IPS-18a (cell line): Measurements from ENCODE around the gene PITRM1.
"Not testable (repeated sequence)": the region's sequence is repeated elsewhere in the genome, so short reads cannot be mapped to it uniquely, and the experiment has no call there.

Source experiments
- H3K27ac ChIP-seq: one replicate; pipeline ENCODE4 v1.5.1; 2013; ENCODE audit warnings: low read length
- H3K27me3 ChIP-seq: one replicate; pipeline ENCODE4 v1.6.1; 2013; ENCODE audit warnings: mild to moderate bottlenecking, low read length; ENCODE audit not compliant: control insufficient read depth, insufficient read depth
- H3K36me3 ChIP-seq: one replicate; pipeline ENCODE4 v1.6.1; 2013; ENCODE audit warnings: low read depth, low read length; ENCODE audit not compliant: control insufficient read depth
- H3K4me1 ChIP-seq: one replicate; pipeline ENCODE4 v1.6.1; 2013; ENCODE audit warnings: low read depth, low read length; ENCODE audit not compliant: control insufficient read depth
- H3K4me3 ChIP-seq: one replicate; pipeline ENCODE4 v1.5.1; 2013; ENCODE audit warnings: low read length
- H3K9ac ChIP-seq: one replicate; pipeline ENCODE4 v1.6.1; 2013; ENCODE audit warnings: mild to moderate bottlenecking, low read length, moderate library complexity
- H3K9me3 ChIP-seq: one replicate; pipeline ENCODE4 v1.6.1; 2013; ENCODE audit warnings: low read depth, low read length; ENCODE audit not compliant: control insufficient read depth

The PITRM1 gene

DNA sequence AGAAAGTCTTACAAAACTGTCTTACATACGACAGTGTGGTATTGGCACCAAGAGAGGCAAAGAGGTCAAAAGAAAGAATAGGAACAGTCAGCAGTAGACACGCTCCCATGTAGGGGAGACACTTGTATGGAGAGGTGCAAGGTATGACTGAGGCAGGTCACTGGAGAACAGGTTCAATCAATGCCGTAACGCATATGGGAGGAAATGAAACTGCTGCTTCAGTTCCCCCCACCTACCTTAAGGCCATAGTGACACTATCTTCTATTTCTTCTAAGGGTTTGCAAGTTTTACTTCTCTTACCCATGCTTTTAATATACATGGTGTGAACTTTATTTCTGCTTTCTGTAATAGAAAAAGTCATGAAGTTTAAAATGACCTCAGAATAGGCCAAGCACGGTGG is 5.5 kb upstream of the PITRM1 start:
- Histone ChIP-seq H3K27ac (no peak overlapping the region), H3K9ac (no peak overlapping the region), H3K27me3 (no peaks in the 10 kb centered on the region), H3K4me1 (peaks cover 7% of the 10 kb centered on the region), H3K4me3 (no peak overlapping the region), H3K36me3 (no peaks in the 10 kb centered on the region), H3K9me3 (no peaks in the 10 kb centered on the region)

DNA sequence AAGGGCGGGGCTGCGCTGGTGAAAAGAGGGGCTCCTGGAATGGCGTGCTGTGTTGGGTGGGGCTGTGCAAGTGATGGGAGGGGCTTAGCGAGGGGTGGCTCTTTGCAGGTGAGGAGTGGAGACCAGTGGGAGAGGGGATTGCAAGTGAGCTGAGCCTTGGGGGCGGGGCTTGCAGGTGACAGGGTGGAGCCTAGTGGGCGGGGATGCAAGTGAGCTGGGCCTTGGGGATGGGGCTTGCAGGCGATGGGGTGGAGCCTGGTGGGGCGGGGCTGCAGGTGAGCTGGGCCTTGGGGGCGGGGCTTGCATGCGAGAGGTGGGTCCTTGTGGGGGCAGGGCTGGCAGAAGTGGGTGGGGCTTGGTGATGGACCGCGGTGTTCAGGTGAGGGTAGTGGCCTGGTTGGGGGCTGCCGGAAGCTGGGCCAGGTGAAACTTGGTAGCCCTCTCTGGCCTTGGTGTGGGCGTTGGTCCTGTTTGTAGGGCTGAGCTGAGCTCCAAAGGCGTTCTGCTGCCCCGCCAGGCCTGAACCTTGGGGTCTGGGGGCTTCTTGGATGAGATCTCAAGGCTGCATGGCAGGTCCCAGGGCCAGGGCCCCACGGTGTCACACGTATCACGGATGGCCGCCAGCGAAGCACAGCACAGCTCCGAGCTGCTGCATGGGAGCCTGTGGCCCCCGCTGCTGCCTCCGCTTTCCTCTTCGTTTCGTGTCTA is 743 bp upstream of the PITRM1 start:
- H3K9ac ChIP-seq: no peak overlapping the region
- H3K4me3 ChIP-seq: peak overlapping the region; percentile 39
- H3K9me3 ChIP-seq: no peaks in the 10 kb centered on the region
- no peaks in the 10 kb centered on the region for H3K4me1 ChIP-seq
- no peak overlapping the region for H3K27ac ChIP-seq
- no peaks in the 10 kb centered on the region for H3K27me3 ChIP-seq
- no peaks in the 10 kb centered on the region for H3K36me3 ChIP-seq

DNA sequence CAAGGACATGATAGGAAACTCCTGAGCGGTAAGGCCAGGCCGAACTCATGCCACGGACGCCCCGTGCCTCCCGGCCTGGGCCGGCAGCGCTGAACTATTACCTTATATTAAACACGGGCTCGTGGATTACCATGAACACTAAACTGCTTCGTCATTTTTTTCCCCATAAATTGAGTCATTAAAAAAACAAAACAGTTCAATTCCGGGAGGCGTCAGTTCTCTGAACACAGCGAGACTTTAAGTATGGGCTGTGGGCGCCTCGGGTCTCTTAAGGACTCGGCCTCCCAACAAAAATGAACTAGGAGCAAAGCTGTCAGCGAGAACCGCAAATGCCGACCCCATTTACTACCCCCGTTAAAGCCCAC is 519 bp downstream of the PITRM1 start:
- Histone ChIP-seq H3K9ac (peak overlapping the region; percentile 56), H3K36me3 (no peaks in the 10 kb centered on the region), H3K27ac (no peak overlapping the region), H3K4me3 (peak overlapping the region; percentile 79), H3K27me3 (no peaks in the 10 kb centered on the region), H3K9me3 (no peaks in the 10 kb centered on the region), H3K4me1 (no peaks in the 10 kb centered on the region)

DNA sequence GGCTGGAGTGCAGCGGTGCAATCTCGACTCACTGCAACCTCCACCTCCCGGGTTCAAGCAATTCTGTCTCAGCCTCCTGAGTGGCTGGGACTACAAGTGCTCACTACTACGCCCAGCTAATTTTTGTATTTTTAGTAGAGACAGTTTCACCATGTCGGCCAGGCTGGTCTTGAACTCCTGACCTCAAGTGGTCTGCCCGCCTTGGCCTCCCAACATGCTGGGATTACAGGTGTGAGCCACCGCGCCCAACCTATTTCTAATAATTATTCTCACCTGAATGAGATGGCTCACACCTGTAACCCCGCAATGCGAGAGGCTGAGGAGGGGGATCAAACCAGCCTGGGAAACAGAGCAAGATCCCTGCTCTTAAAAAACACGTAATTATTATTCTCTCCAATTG is 1.1 kb downstream of the PITRM1 start:
- peak overlapping the region; percentile 79 for H3K4me3 ChIP-seq
- H3K9me3 ChIP-seq, H3K36me3 ChIP-seq, H3K4me1 ChIP-seq, H3K9ac ChIP-seq, H3K27ac ChIP-seq, H3K27me3 ChIP-seq: not testable (repeated sequence)

DNA sequence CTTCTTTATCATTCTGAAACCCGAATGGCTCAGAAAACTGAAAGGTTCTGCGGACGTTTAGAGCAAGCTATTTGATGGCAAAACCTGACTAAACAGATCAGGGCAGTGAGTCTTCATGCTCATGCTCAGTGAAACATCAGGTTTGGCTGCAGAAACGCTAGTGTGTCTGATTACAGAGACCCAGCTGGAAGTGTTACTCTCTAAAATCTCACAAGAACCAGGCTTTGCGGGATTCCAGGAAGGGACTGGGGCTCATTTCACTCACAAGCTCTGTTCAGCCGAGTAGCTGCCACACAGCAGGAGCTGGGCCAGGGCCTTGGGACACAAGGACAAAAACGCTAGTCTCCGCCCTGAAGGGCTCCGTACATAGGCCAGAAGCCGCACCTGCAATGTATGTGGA is 2.9 kb downstream of the PITRM1 start:
- Histone ChIP-seq H3K27me3 (no peaks in the 10 kb centered on the region), H3K27ac (no peak overlapping the region), H3K4me1 (no peaks in the 10 kb centered on the region), H3K9me3 (no peaks in the 10 kb centered on the region), H3K4me3 (no peak overlapping the region), H3K9ac (no peak overlapping the region), H3K36me3 (peaks cover 17% of the 10 kb centered on the region)

DNA sequence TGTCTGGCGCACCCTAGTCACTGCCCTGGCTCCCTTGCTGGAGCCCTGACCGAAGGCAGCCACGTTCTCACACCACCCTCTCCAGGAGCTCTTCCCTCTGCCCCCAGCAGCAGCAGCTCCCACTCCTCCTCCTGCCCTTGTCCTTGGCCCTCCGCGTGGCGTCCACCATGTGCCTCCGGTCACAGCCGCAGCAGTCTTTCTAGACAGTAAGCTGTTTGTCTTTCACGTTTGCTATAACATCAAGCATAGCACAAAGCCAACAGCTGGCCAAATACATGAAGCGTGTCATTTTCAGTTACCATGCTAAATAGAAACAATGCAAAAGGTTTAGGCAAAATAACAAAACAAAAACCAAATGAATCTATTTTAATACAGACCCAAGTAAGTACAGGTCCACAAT is 3.3 kb downstream of the PITRM1 start:
- peaks cover 17% of the 10 kb centered on the region for H3K36me3 ChIP-seq

DNA sequence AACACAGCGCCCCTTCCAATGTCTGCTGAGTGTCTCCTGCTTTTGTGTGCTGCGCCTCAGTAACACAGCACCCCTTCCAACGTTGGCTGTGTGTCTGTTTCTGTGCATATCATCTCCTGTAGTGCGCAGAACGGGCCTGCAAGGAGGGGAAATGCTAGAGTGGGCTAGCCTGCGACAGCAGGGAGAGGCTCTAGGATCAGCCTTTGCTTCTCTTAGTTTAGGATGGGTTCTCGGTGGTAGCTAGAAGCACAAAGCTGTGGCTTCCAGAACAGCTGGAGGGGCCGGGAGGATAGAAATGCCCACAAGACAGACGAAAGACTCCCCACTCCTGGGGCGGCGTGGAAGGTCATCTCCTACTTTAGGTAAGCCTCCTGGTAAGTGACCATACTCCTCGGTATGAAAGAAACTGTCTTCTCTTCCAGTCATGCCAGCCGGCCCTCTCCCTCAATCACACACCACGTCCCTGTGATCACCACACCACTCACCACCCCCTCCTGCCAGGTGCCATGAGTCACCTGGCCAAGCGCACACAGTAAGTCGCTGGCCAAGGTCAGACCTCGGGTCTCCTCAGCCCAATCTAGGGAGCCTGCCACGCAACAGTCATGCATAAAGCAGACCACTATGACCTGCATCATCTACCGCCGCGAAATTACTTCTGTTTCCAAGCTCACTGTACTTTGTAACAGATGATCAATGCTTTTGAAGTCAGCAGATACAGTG is 4.8 kb downstream of the PITRM1 start:
- H3K36me3 ChIP-seq: peaks cover 27% of the 10 kb centered on the region
- H3K9me3 ChIP-seq: no peaks in the 10 kb centered on the region
- no peak overlapping the region for H3K27ac ChIP-seq
- H3K27me3 ChIP-seq: no peaks in the 10 kb centered on the region
- no peak overlapping the region for H3K4me3 ChIP-seq
- H3K9ac ChIP-seq: no peak overlapping the region
- no peaks in the 10 kb centered on the region for H3K4me1 ChIP-seq

More for the DNA sequence above, 3.3 kb downstream of the PITRM1 start:
- no peak overlapping the region for H3K27ac ChIP-seq
- H3K4me3 ChIP-seq: no peak overlapping the region
- H3K27me3 ChIP-seq: no peaks in the 10 kb centered on the region
- no peaks in the 10 kb centered on the region for H3K9me3 ChIP-seq
- H3K4me1 ChIP-seq: no peaks in the 10 kb centered on the region
- H3K9ac ChIP-seq: no peak overlapping the region

DNA sequence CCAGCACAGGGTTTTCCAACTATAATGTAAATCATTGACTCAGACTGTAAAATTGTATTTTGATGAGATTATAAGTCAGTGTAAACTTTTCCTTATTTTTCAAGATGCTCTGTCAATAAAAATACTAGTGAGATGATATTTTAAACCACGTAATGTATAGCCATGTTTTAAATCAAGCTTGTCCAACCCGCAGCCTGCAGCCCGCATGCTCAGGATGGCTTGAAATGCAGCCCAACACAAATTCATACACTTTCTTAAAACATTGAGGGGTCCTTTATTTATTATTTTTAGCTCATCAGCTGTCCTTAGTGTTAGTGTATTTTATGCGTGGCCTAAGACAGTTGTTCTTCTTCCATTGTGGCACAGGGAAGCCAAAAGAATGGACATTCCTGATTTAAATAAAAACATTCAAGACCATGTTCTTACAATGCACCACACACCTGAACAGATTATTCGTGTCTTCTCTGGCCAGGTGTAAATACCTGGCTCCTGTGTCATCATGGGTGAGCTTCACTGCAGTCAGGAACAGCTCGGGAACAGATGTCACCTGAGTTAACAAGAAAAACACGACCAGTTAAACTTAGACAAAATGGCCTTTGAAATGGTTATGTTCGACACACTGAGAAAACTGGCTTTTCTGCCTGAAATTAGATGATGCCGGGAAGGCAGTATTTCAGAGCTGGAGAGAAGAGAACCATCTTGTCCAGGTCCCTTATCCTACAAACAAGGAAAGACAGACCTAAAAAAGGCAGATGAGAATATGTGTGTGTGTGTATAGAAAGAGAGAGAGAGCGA is 5.9 kb downstream of the PITRM1 start:
- no peaks in the 10 kb centered on the region for H3K4me1 ChIP-seq
- no peak overlapping the region for H3K27ac ChIP-seq
- no peak overlapping the region for H3K9ac ChIP-seq
- peaks cover 27% of the 10 kb centered on the region for H3K36me3 ChIP-seq
- no peaks in the 10 kb centered on the region for H3K9me3 ChIP-seq
- H3K27me3 ChIP-seq: no peaks in the 10 kb centered on the region
- H3K4me3 ChIP-seq: no peak overlapping the region

DNA sequence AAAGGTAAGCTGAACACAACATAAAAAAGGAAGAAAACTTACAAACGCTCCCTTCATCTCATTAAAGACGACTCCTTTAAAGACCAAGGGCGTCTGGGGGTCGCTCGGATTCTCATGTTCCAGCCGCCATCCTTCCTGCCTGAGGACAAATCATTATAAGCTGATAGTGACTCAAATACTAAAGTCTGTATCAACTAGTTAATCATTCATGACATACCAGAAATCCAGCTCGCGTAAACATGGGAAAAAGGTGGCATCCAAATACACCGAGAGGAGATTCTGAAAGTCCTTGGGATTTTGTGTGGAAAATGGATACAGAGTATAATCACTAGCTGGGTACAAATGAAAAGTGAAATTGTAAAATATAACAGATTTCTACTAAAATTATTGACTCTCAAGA is 7.4 kb downstream of the PITRM1 start:
- Histone ChIP-seq H3K9ac (no peak overlapping the region), H3K27ac (no peak overlapping the region), H3K4me3 (no peak overlapping the region), H3K4me1 (no peaks in the 10 kb centered on the region), H3K36me3 (peaks cover 27% of the 10 kb centered on the region), H3K9me3 (no peaks in the 10 kb centered on the region), H3K27me3 (no peaks in the 10 kb centered on the region)

DNA sequence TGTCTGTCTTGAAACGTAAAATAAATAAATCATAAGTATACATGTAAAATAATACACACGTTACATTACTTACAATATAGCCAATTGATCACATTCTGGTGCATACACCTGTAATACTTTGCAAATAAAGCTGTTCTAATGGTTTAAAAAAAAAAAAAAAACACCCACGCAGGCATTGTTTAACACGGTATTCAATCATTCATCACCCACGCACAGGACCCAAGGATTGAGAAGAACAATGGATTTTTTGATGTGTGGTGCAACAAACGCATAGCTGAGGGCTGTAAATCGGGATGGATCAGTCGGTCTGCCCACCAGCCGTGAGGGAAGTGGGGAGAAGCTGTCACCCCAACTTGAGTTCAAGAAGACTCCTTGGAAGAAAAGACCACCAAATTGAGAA is 8.7 kb downstream of the PITRM1 start:
- H3K27me3 ChIP-seq: no peaks in the 10 kb centered on the region
- peaks cover 37% of the 10 kb centered on the region for H3K36me3 ChIP-seq
- no peak overlapping the region for H3K4me3 ChIP-seq
- no peaks in the 10 kb centered on the region for H3K9me3 ChIP-seq
- H3K4me1 ChIP-seq: no peaks in the 10 kb centered on the region
- no peak overlapping the region for H3K27ac ChIP-seq
- H3K9ac ChIP-seq: no peak overlapping the region

DNA sequence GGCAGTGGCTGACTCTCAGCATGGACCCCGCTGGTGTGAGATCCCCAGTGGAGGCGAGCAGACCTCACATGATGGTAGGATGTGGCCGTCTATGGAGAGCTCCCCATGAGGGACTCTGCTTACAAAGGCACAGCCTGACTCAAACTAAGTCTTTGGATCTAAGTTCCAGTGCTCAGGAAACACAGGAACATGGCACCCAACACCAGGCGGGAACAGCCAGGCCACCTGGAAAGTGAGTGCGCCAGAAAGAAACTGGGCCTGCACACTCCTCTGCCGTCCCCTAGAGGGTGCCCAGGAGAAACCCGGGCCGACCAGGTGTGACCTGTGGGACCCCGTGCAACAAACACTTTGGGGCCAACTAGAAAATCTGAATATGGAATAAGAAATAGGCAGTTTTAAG is 10.0 kb downstream of the PITRM1 start:
- no peaks in the 10 kb centered on the region for H3K4me1 ChIP-seq
- no peak overlapping the region for H3K9ac ChIP-seq
- no peaks in the 10 kb centered on the region for H3K9me3 ChIP-seq
- no peak overlapping the region for H3K27ac ChIP-seq
- no peaks in the 10 kb centered on the region for H3K27me3 ChIP-seq
- peaks cover 45% of the 10 kb centered on the region for H3K36me3 ChIP-seq
- H3K4me3 ChIP-seq: no peak overlapping the region
